Activated CD4-positive, alpha-beta memory T cell treated with anti-CD3 and anti-CD28 coated beads for 36 hours (primary cell): ENCODE results near the gene ARHGAP12. TPM values are rescaled to one million over a fixed set of nuclear protein-coding genes. Genes with fewer than 3 reads are reported as not detected.

Experiments
- CTCF ChIA-PET: fragments of 350-600 bp; sonication (Branson Sonifier 250); formaldehyde crosslinking; loops from one replicate; lab custom pipeline; 2021; ENCODE audit warnings: antibody characterized with exemption, inconsistent platforms; lab: Charles Lee
- POLR2A ChIA-PET: fragments of 350-600 bp; sonication (Branson Sonifier 250); formaldehyde crosslinking; loops from one replicate; lab custom pipeline; 2021; ENCODE audit warnings: antibody characterized with exemption; lab: Charles Lee
- DNase-seq: peaks from one replicate; pipeline ENCODE4 v3.0.0-alpha.2; 2020
- H3K27ac Mint-ChIP-seq: one replicate; pipeline ENCODE4 v1.8.0; 2021; ENCODE audit warnings: mixed read lengths
- H3K27me3 Mint-ChIP-seq: one replicate; pipeline ENCODE4 v1.8.0; 2021; ENCODE audit warnings: mixed read lengths
- H3K36me3 Mint-ChIP-seq: one replicate; pipeline ENCODE4 v1.8.0; 2021; ENCODE audit warnings: mixed read lengths
- H3K4me1 Mint-ChIP-seq: one replicate; pipeline ENCODE4 v1.8.0; 2021; ENCODE audit warnings: low read depth, mixed read lengths
- H3K4me3 Mint-ChIP-seq: one replicate; pipeline ENCODE4 v1.8.0; 2021; ENCODE audit warnings: mild to moderate bottlenecking, mixed read lengths
- H3K9me3 Mint-ChIP-seq: one replicate; pipeline ENCODE4 v1.8.0; 2021; ENCODE audit warnings: mixed read lengths
- intact Hi-C: fragments of 100-400 bp; cut with micrococcal nuclease; formaldehyde crosslinking; loops from one replicate; pipeline ENCODE4 v1.15.1; 2023
- total RNA-seq, 2 experiments: library from RNA; stranded (reverse); gene quantifications; one replicate each; pipeline ENCODE4 v1.2.3, GENCODE V29; 2021

ARHGAP12 gene
- total RNA-seq, 2 experiments from 2014 or later, result 4.0 to 4.5 TPM

GRCh38 chr10:31945392-31945791, 16.8 kb upstream of the ARHGAP12 start:
- Mint-ChIP-seq H3K4me3 (no peak overlapping the region), H3K9me3 (no peaks in the 10 kb centered on the region), H3K36me3 (no peaks in the 10 kb centered on the region), H3K4me1 (peaks cover 7% of the 10 kb centered on the region), H3K27me3 (no peaks in the 10 kb centered on the region), H3K27ac (no peak overlapping the region)
- CTCF ChIA-PET, result no interaction called here
- DNase-seq, result no peak
- intact Hi-C loops, result no loop called here
- POLR2A ChIA-PET, result no interaction called here

DNA sequence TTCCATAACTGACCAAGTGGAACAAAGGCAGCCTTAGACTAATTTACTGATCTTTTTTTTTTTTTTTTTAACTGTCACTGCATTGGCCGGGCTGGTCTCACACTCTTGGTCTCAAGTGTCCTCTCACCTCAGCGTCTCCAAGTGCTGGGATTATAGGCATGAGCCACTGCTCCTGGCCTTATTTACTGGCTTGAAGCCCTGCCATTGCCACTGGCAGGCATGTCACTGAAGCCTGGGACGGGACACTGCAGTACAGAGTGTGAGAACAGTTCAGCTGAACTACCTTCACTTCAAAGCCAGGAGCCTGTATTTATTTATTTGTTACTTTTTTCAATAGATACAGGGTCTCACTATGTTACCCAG, 15.4 kb upstream of the ARHGAP12 start:
- Mint-ChIP-seq H3K4me3 (no peak overlapping the region), H3K27ac (no peak overlapping the region), H3K4me1 (peaks cover 7% of the 10 kb centered on the region), H3K27me3 (no peaks in the 10 kb centered on the region), H3K9me3 (no peaks in the 10 kb centered on the region), H3K36me3 (no peaks in the 10 kb centered on the region)
- DNase-seq, result no peak
- intact Hi-C loops, result no loop called here
- ChIA-PET POLR2A (no interaction called here), CTCF (no interaction called here)

- Mint-ChIP-seq H3K4me3 (no peak overlapping the region), H3K27ac (no peak overlapping the region), H3K9me3 (no peaks in the 10 kb centered on the region), H3K27me3 (no peaks in the 10 kb centered on the region), H3K36me3 (no peaks in the 10 kb centered on the region), H3K4me1 (peaks cover 7% of the 10 kb centered on the region)
- ChIA-PET CTCF (no interaction called here), POLR2A (no interaction called here)
- intact Hi-C loops, result no loop called here
- DNase-seq, result no peak
Observed at GRCh38 chr10:31942892-31943291, 14.3 kb upstream of the ARHGAP12 start.

DNA sequence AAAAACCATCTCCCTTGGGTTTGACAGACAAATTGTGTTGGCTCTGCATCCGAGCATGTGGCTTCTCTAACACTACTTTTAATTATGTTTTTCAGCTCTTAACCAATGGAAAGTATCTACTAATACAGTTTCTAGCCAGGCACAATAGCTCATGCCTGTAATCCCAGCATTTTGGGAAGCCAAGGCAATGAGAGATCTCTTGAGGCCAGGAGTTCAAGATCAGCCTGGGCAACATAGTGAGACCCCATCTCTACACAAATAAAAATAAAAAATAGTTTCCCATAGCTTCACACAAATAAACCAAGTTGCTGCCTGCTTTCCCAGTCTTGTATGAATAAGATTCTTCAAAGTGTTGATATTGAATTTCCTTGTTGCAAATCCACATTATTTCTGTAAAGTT, 13.8 kb upstream of the ARHGAP12 start:
- peaks cover 7% of the 10 kb centered on the region for H3K4me1 Mint-ChIP-seq
- no peaks in the 10 kb centered on the region for H3K27me3 Mint-ChIP-seq
- H3K27ac Mint-ChIP-seq, result no peak overlapping the region
- DNase-seq, result no peak
- CTCF ChIA-PET, result no interaction called here
- no peaks in the 10 kb centered on the region for H3K36me3 Mint-ChIP-seq
- POLR2A ChIA-PET, result no interaction called here
- no peak overlapping the region for H3K4me3 Mint-ChIP-seq
- intact Hi-C loops, result no loop called here
- H3K9me3 Mint-ChIP-seq, result no peaks in the 10 kb centered on the region

DNA sequence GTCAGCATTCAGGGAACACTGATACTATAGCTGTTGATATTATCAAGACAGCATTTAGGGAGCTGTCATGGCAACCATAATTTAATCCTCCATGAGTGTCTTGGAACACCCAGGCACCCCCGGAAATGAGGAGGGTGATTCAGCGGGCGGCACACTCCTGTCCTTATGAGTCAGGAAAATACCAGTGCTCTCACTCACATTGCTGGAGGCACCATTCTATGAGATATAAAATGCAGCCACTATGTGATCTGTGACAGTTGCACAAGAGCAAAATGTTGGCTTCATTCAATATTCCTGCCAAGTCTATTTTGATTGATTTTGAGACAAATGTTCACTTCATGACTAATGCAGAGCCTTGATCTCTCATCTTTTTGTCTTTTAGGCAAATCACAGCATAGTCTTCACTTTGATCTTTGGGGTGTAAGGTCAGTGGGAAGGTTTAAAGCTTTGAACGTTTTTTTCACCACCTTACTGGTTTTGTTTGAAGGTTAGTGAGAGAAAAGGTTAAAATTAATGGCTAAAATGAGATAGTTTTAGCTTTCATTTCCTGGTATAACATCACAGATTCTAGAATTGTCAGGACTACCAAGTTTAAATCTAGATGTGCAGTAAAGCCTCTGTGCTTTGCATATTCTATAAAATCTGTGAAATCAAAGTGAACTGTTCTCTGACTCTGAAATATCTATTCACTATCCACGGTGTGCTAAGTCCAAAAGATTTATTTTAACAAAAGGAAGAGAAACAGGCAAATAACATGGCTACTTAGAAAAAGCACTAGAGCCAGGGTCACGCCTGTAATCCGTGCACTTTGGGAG, 12.4 kb upstream of the ARHGAP12 start:
- POLR2A ChIA-PET, result no interaction called here

GRCh38 chr10:31939797-31940708, 11.4 kb upstream of the ARHGAP12 start:
- ChIA-PET POLR2A (no interaction called here), CTCF (no interaction called here)
- H3K4me3 Mint-ChIP-seq, result no peak overlapping the region
- no peaks in the 10 kb centered on the region for H3K36me3 Mint-ChIP-seq
- no peak for DNase-seq
- no peak overlapping the region for H3K27ac Mint-ChIP-seq
- H3K9me3 Mint-ChIP-seq, result no peaks in the 10 kb centered on the region
- H3K27me3 Mint-ChIP-seq, result no peaks in the 10 kb centered on the region
- intact Hi-C loops, result no loop called here
- H3K4me1 Mint-ChIP-seq, result peaks cover 7% of the 10 kb centered on the region

More for the DNA sequence above, 12.4 kb upstream of the ARHGAP12 start:
- no peak overlapping the region for H3K4me3 Mint-ChIP-seq
- peaks cover 7% of the 10 kb centered on the region for H3K4me1 Mint-ChIP-seq
- H3K36me3 Mint-ChIP-seq, result no peaks in the 10 kb centered on the region
- CTCF ChIA-PET, result no interaction called here
- intact Hi-C loops, result no loop called here
- H3K27ac Mint-ChIP-seq, result no peak overlapping the region
- no peaks in the 10 kb centered on the region for H3K9me3 Mint-ChIP-seq
- DNase-seq, result peak; percentile 47
- H3K27me3 Mint-ChIP-seq, result no peaks in the 10 kb centered on the region

DNA sequence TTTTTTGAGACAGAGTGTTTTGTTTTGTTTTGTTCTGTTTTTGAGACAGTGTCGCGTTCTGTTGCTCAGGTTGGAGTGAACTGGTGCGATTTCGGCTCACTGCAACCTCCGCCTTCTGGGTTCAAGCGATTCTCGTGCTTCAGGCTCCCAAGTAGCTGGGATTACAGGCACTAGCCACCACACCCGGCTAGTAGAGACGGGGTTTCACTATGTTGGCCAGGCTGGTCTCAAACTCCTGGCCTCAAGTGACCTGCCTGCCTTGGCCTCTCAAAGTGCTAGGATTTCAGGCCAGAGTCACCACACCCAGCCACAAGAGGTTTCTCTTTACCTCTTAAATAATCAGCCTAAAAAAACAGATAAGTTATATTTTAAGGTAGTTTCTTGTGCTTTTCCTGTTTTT, 8.7 kb upstream of the ARHGAP12 start:
- CTCF ChIA-PET, result no interaction called here
- Mint-ChIP-seq H3K27ac (no peak overlapping the region), H3K36me3 (no peaks in the 10 kb centered on the region), H3K27me3 (no peaks in the 10 kb centered on the region), H3K4me3 (no peak overlapping the region), H3K4me1 (peaks cover 7% of the 10 kb centered on the region), H3K9me3 (no peaks in the 10 kb centered on the region)
- DNase-seq, result no peak
- POLR2A ChIA-PET, result no interaction called here
- intact Hi-C loops, result no loop called here

GRCh38 chr10:31936933-31937332, 8.3 kb upstream of the ARHGAP12 start:
- ChIA-PET CTCF (interaction anchor here (0.5 to 0.6 kb wide), 2 partner anchors 14 to 1266 kb away, joined by 3 read pairs; no protein-coding TSS in a partner anchor), POLR2A (no interaction called here)
- no peak overlapping the region for H3K4me3 Mint-ChIP-seq
- no peaks in the 10 kb centered on the region for H3K9me3 Mint-ChIP-seq
- H3K27ac Mint-ChIP-seq, result no peak overlapping the region
- H3K27me3 Mint-ChIP-seq, result no peaks in the 10 kb centered on the region
- DNase-seq, result no peak
- no peaks in the 10 kb centered on the region for H3K36me3 Mint-ChIP-seq
- intact Hi-C loops, result no loop called here
- H3K4me1 Mint-ChIP-seq, result peaks cover 7% of the 10 kb centered on the region

DNA sequence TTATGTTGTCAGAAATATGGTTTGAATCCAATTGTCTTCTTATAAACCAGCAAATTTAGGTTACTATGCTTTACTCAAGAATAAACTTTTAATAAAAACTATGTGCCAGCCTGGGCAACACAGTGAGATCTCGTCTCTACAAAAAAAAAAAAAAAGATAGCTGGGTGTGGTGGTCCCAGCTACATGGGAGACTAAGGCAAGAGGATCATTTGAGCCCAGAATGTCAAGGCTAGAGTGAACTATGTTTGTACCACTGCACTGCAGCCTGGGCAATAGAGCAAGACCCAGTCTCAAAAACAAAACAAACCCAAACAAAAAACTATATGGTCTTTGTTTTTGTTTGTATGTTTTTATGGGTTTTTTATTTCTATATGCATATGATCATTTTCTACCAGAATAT, 7.5 kb upstream of the ARHGAP12 start:
- Mint-ChIP-seq H3K27ac (no peak overlapping the region), H3K27me3 (no peaks in the 10 kb centered on the region), H3K36me3 (no peaks in the 10 kb centered on the region), H3K9me3 (no peaks in the 10 kb centered on the region), H3K4me3 (no peak overlapping the region), H3K4me1 (peaks cover 5% of the 10 kb centered on the region)
- intact Hi-C loops, result no loop called here
- ChIA-PET POLR2A (interaction anchor here (0.6 kb wide), 1 partner anchor 76 kb away, joined by 5 read pairs; no protein-coding TSS in a partner anchor), CTCF (interaction anchor here (0.7 kb wide), 1 partner anchor 278 kb away, joined by 4 read pairs; no protein-coding TSS in a partner anchor)
- DNase-seq, result no peak

- DNase-seq, result no peak
- Mint-ChIP-seq H3K36me3 (no peaks in the 10 kb centered on the region), H3K4me1 (peaks cover under 1% of the 10 kb centered on the region), H3K27me3 (no peaks in the 10 kb centered on the region), H3K9me3 (no peaks in the 10 kb centered on the region), H3K4me3 (no peak overlapping the region), H3K27ac (no peak overlapping the region)
- ChIA-PET POLR2A (no interaction called here), CTCF (interaction anchor here (0.7 kb wide), 1 partner anchor 278 kb away, joined by 4 read pairs; no protein-coding TSS in a partner anchor)
- intact Hi-C loops, result no loop called here
Observed at GRCh38 chr10:31935678-31936077, 7.0 kb upstream of the ARHGAP12 start.

GRCh38 chr10:31932838-31933237, 4.2 kb upstream of the ARHGAP12 start:
- intact Hi-C loops, result no loop called here
- Mint-ChIP-seq H3K4me1 (peaks cover 9% of the 10 kb centered on the region), H3K27ac (no peak overlapping the region), H3K4me3 (no peak overlapping the region), H3K36me3 (no peaks in the 10 kb centered on the region), H3K27me3 (no peaks in the 10 kb centered on the region), H3K9me3 (no peaks in the 10 kb centered on the region)
- no peak for DNase-seq
- CTCF ChIA-PET, result interaction anchor here (1.0 kb wide), 1 partner anchor 71 kb away, joined by 3 read pairs; no protein-coding TSS in a partner anchor
- POLR2A ChIA-PET, result no interaction called here

DNA sequence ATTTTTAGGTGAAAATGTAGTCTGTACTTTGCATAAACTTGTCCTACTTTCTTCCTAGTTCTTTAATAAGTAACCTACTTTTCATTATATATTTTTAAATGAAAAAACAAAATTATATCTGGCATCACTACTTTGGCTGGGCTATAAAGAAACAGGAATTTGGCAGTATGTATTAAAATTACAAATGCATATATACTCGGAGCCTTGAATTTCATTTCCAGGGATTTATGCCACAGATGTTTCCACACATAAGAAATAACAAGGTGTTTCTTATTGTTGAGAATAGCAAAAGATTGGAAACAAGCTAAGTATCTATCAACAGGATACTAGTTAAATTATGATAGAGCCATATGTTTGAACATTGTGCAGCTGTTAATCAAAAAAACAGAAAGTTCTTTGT, 2.2 kb upstream of the ARHGAP12 start:
- Mint-ChIP-seq H3K4me1 (peaks cover 25% of the 10 kb centered on the region), H3K9me3 (no peaks in the 10 kb centered on the region), H3K27me3 (no peaks in the 10 kb centered on the region), H3K4me3 (no peak overlapping the region), H3K27ac (no peak overlapping the region), H3K36me3 (no peaks in the 10 kb centered on the region)
- ChIA-PET CTCF (interaction anchor here (2.8 kb wide), 1 partner anchor 69 kb away, joined by 16 read pairs; no protein-coding TSS in a partner anchor), POLR2A (interaction anchor here (2.0 kb wide), 1 partner anchor 10 kb away, joined by 9 read pairs; no protein-coding TSS in a partner anchor)
- intact Hi-C loops, result loop anchor here (1.0 kb wide), 1 partner anchor 74 kb away; no protein-coding TSS in a partner anchor
- DNase-seq, result no peak
